ENCODE measurements around the gene AMMECR1.

DNA sequence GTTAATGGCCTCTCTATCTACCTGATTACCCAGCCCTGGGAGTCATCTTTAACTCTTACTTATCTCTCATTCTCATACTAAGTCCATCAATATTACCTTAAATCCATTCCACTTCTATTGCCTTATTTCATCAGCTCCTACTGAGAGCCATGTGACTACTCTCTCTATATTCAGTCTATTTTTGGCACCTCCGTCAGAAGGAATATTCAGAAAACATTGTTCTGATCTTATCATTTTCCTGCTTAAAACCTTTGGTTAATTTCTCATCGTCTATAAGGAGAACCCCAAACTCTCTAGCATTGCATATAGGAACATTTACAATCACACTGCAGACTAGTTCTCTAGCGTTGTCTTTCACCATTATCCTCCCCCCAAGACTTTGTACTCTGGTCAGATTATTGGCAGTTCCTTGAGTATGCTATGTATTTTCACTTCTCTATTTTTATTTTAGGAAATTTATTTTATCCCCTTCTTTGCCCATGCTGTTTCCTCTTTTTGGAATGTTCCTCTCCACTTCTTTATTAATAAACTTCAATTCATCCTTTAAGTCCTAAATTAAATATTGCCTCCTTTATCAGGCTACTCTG is 13.7 kb upstream of the AMMECR1 start:
- TF ChIP-seq, protein P1, sequence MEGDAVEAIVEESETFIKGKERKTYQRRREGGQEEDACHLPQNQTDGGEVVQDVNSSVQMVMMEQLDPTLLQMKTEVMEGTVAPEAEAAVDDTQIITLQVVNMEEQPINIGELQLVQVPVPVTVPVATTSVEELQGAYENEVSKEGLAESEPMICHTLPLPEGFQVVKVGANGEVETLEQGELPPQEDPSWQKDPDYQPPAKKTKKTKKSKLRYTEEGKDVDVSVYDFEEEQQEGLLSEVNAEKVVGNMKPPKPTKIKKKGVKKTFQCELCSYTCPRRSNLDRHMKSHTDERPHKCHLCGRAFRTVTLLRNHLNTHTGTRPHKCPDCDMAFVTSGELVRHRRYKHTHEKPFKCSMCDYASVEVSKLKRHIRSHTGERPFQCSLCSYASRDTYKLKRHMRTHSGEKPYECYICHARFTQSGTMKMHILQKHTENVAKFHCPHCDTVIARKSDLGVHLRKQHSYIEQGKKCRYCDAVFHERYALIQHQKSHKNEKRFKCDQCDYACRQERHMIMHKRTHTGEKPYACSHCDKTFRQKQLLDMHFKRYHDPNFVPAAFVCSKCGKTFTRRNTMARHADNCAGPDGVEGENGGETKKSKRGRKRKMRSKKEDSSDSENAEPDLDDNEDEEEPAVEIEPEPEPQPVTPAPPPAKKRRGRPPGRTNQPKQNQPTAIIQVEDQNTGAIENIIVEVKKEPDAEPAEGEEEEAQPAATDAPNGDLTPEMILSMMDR (IDR thresholded peaks at IDR 0.05; ENCODE audit: control extremely low read depth in 1 of 3, insufficient read depth in 1 of 3, low read depth in 1 of 3, low read length in 3 of 3): no peak
- TF ChIP-seq, protein P2, sequence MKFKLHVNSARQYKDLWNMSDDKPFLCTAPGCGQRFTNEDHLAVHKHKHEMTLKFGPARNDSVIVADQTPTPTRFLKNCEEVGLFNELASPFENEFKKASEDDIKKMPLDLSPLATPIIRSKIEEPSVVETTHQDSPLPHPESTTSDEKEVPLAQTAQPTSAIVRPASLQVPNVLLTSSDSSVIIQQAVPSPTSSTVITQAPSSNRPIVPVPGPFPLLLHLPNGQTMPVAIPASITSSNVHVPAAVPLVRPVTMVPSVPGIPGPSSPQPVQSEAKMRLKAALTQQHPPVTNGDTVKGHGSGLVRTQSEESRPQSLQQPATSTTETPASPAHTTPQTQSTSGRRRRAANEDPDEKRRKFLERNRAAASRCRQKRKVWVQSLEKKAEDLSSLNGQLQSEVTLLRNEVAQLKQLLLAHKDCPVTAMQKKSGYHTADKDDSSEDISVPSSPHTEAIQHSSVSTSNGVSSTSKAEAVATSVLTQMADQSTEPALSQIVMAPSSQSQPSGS (IDR thresholded peaks at IDR 0.05; ENCODE audit: low read length): no peak
- no peak for TF ChIP-seq CREB1 (IDR thresholded peaks at IDR 0.05)
- TF ChIP-seq POU5F1 (IDR thresholded peaks at IDR 0.05; ENCODE audit: low read depth, low read length): no peak
- TF ChIP-seq JUND (IDR thresholded peaks at IDR 0.05; ENCODE audit: low read length): no peak
- TF ChIP-seq RAD21 (IDR thresholded peaks at IDR 0.05 in 1 of 2, conservative IDR thresholded peaks at IDR 0.05 in 1 of 2; ENCODE audit: low read depth in 2 of 2, low read length in 2 of 2): no peak
- TF ChIP-seq, protein P3, sequence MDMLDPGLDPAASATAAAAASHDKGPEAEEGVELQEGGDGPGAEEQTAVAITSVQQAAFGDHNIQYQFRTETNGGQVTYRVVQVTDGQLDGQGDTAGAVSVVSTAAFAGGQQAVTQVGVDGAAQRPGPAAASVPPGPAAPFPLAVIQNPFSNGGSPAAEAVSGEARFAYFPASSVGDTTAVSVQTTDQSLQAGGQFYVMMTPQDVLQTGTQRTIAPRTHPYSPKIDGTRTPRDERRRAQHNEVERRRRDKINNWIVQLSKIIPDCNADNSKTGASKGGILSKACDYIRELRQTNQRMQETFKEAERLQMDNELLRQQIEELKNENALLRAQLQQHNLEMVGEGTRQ (IDR thresholded peaks at IDR 0.05; ENCODE audit: low read length): no peak
- no peak for TF ChIP-seq POLR2A (IDR thresholded peaks at IDR 0.05; ENCODE audit: control extremely low read depth in 1 of 2, low read depth in 2 of 2, low read length in 2 of 2)
- no peak for TF ChIP-seq CEBPB (IDR thresholded peaks at IDR 0.05; ENCODE audit: low read depth, low read length)
- TF ChIP-seq EP300 (IDR thresholded peaks at IDR 0.05; ENCODE audit: borderline replicate concordance in 1 of 2, low read depth in 2 of 2, low read length in 2 of 2): no peak
- no peak for TF ChIP-seq RBBP5 (IDR thresholded peaks at IDR 0.05; ENCODE audit: borderline replicate concordance, low read depth, low read length)
- TF ChIP-seq EZH2 (IDR thresholded peaks at IDR 0.05; ENCODE audit: low read depth, low read length, severe bottlenecking): no peak
- no peak for TF ChIP-seq RFX5 (IDR thresholded peaks at IDR 0.05; ENCODE audit: borderline replicate concordance, low read depth, low read length)
- no peak for TF ChIP-seq PHF8 (conservative IDR thresholded peaks at IDR 0.05; ENCODE audit: low read depth, low read length)
